ENCODE results near the gene SYNE2.

The SYNE2 gene

GRCh38 chr14:63852271-63852816 is 460 bp upstream of the SYNE2 start:
- TF ChIP-seq EGR1 (IDR thresholded peaks at IDR 0.05) (no peak), YY1 (IDR thresholded peaks at IDR 0.05; ENCODE audit: low read depth) (no peak), NFIC (IDR thresholded peaks at IDR 0.05) (no peak), CEBPB (IDR thresholded peaks at IDR 0.05) (no peak)

DNA sequence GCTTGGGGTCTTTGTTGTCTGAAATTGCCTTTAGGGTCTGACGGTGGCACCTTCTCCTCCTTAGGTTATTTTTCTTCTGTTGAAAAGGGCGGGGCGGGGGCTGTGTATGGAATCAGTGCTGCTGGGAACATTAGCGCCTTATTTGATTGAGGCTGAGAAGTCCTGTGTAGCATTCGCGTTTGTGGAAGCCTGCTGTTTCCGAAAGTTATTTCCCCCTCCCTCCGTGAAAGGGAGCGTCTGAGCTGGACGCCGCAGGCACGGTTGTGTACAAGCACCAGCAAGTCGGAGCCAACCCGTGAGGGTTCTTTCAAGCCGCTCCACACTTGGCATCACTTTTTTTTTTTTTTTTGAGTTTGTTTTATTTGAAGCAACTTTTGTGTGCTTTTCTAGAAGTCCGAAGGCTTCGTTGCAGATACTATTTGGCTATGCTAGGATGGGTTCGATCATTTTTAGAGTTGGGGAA is 1.1 kb downstream of the SYNE2 start:
- TF ChIP-seq RAD21 (IDR thresholded peaks at IDR 0.05; ENCODE audit: low read depth): no peak
- TF ChIP-seq CREB1 (IDR thresholded peaks at IDR 0.05; ENCODE audit: low read depth): no peak
- TF ChIP-seq NFIC (IDR thresholded peaks at IDR 0.05): no peak
- TF ChIP-seq, protein P1, sequence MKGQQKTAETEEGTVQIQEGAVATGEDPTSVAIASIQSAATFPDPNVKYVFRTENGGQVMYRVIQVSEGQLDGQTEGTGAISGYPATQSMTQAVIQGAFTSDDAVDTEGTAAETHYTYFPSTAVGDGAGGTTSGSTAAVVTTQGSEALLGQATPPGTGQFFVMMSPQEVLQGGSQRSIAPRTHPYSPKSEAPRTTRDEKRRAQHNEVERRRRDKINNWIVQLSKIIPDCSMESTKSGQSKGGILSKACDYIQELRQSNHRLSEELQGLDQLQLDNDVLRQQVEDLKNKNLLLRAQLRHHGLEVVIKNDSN (IDR thresholded peaks at IDR 0.05): no peak
- no peak for TF ChIP-seq TAF1 (IDR thresholded peaks at IDR 0.05; ENCODE audit: low read depth)
- no peak for TF ChIP-seq FOXM1 (IDR thresholded peaks at IDR 0.05; ENCODE audit: borderline replicate concordance, low read depth)
- TF ChIP-seq REST (IDR thresholded peaks at IDR 0.05; ENCODE audit: low read depth): no peak
- TF ChIP-seq EGR1 (IDR thresholded peaks at IDR 0.05): no peak
- TF ChIP-seq TCF12 (IDR thresholded peaks at IDR 0.05; ENCODE audit: low read depth): no peak
- no peak for TF ChIP-seq EP300 (IDR thresholded peaks at IDR 0.05; ENCODE audit: borderline replicate concordance)
- no peak for TF ChIP-seq CEBPB (IDR thresholded peaks at IDR 0.05)
- TF ChIP-seq MAX (IDR thresholded peaks at IDR 0.05): no peak
- TF ChIP-seq ZBTB7A (IDR thresholded peaks at IDR 0.05; ENCODE audit: low read depth): no peak
- no peak for TF ChIP-seq TEAD4 (IDR thresholded peaks at IDR 0.05)
- TF ChIP-seq YY1 (IDR thresholded peaks at IDR 0.05; ENCODE audit: low read depth): no peak

- TF ChIP-seq TAF1 (IDR thresholded peaks at IDR 0.05; ENCODE audit: low read depth): no peak
- no peak for TF ChIP-seq NFIC (IDR thresholded peaks at IDR 0.05)
- TF ChIP-seq CREB1 (IDR thresholded peaks at IDR 0.05; ENCODE audit: low read depth): no peak
- no peak for TF ChIP-seq MAX (IDR thresholded peaks at IDR 0.05)
- no peak for TF ChIP-seq EP300 (IDR thresholded peaks at IDR 0.05; ENCODE audit: borderline replicate concordance)
- TF ChIP-seq, protein P1 (IDR thresholded peaks at IDR 0.05): no peak
- TF ChIP-seq REST (IDR thresholded peaks at IDR 0.05; ENCODE audit: low read depth): no peak
- TF ChIP-seq TEAD4 (IDR thresholded peaks at IDR 0.05): no peak
- no peak for TF ChIP-seq TCF12 (IDR thresholded peaks at IDR 0.05; ENCODE audit: low read depth)
- no peak for TF ChIP-seq FOXM1 (IDR thresholded peaks at IDR 0.05; ENCODE audit: borderline replicate concordance, low read depth)
- TF ChIP-seq CEBPB (IDR thresholded peaks at IDR 0.05): no peak
- TF ChIP-seq RAD21 (IDR thresholded peaks at IDR 0.05; ENCODE audit: low read depth): no peak
- no peak for TF ChIP-seq EGR1 (IDR thresholded peaks at IDR 0.05)
- TF ChIP-seq ZBTB7A (IDR thresholded peaks at IDR 0.05; ENCODE audit: low read depth): no peak; the same call in 1 of the 2 replicates
- TF ChIP-seq YY1 (IDR thresholded peaks at IDR 0.05; ENCODE audit: low read depth): no peak
Measured at GRCh38 chr14:63854330-63854729, 1.5 kb downstream of the SYNE2 start.

DNA sequence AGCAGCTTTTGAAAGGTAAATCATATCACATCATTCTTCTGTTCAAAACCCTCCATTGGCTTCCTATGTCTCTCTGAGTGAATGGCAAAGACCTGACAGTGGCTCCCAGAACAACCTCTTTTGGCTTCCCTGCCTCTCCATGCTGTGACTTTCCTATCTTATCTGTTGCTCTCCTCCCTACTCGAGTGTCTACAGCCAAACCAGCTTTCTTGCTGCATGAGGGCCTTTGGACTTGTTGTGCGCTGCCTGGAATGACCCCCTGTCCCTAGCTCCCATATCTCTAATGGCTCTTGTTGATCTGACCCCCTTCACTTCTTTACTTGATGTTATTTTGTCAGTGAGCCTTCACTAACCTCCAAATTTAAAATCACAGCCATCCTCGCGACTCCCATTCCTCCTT is 2.5 kb downstream of the SYNE2 start:
- TF ChIP-seq FOXM1 (IDR thresholded peaks at IDR 0.05; ENCODE audit: borderline replicate concordance, low read depth) (no peak), MAX (IDR thresholded peaks at IDR 0.05) (no peak), CEBPB (IDR thresholded peaks at IDR 0.05) (no peak), YY1 (IDR thresholded peaks at IDR 0.05; ENCODE audit: low read depth) (no peak), CREB1 (IDR thresholded peaks at IDR 0.05; ENCODE audit: low read depth) (no peak)

- TF ChIP-seq REST (IDR thresholded peaks at IDR 0.05; ENCODE audit: low read depth): no peak
- no peak for TF ChIP-seq CEBPB (IDR thresholded peaks at IDR 0.05)
- TF ChIP-seq CREB1 (IDR thresholded peaks at IDR 0.05; ENCODE audit: low read depth): no peak
- TF ChIP-seq, protein P1 (IDR thresholded peaks at IDR 0.05): no peak
Measured at GRCh38 chr14:63857466-63858030, 4.7 kb downstream of the SYNE2 start.

Data from Ishikawa (cell line).